Bronchial epithelial cell (primary cell): ENCODE measurements around the gene HOXD11. TPM values are rescaled to one million over a fixed set of nuclear protein-coding genes. Genes with fewer than 3 reads are reported as not detected.

ENCODE experiments used
- DNase-seq: peaks from one replicate; pipeline ENCODE4 v3.0.0-alpha.2; 2010; ENCODE audit warnings: low read depth
- FAIRE-seq: peaks from 2 replicates; lab custom pipeline; 2011; peaks lifted over from hg19 to GRCh38; lab: Jason Lieb, UNC
- H3K27me3 ChIP-seq: 2 replicates; pipeline ENCODE4 v1.5.1; 2011; ENCODE audit warnings: low read length; ENCODE audit not compliant: control insufficient read depth, insufficient read depth
- H3K36me3 ChIP-seq: 2 replicates; pipeline ENCODE4 v1.5.1; 2011; ENCODE audit warnings: low read length; ENCODE audit not compliant: control insufficient read depth, insufficient read depth
- H3K4me3 ChIP-seq: 2 replicates; pipeline ENCODE4 v1.5.1; 2011; ENCODE audit warnings: mild to moderate bottlenecking, low read depth, low read length, control low read depth
- CTCF ChIP-seq: IDR thresholded peaks from 2 replicates; pipeline ENCODE4 v1.5.1; 2011; ENCODE audit warnings: mild to moderate bottlenecking, moderate library complexity, low read length, control low read depth, inconsistent platforms; ENCODE audit not compliant: insufficient read depth, severe bottlenecking
- total RNA-seq: library from RNA; depleted of rRNA; stranded (reverse); fragments of >200 nt; gene quantifications from 2 replicates; pipeline ENCODE4 v1.2.1, GENCODE V29; 2014

HOXD11 gene
- total RNA-seq, 1 donor from 2014 or later = not detected

- FAIRE-seq (no peak), DNase-seq (no peak)
- TF ChIP-seq CTCF = no peak
- no peak overlapping the region for H3K4me3 ChIP-seq
- peaks cover 80% of the 10 kb centered on the region for H3K27me3 ChIP-seq
- H3K36me3 ChIP-seq = no peaks in the 10 kb centered on the region
Observed at GRCh38 chr2:176158855-176159662, 52.0 kb downstream of the HOXD11 start.

Other genes starting within 250 kb of the HOXD11 start
- 16.6 and 20.0 TPM in 2 replicates for gene LNPK, start 105.0 kb upstream of the HOXD11 start, total RNA-seq
- not detected in 2 replicates for gene EVX2, start 23.3 kb upstream of the HOXD11 start, total RNA-seq
- gene HOXD13, start 14.6 kb upstream of the HOXD11 start, total RNA-seq = not detected in 2 replicates
- not detected in 2 replicates for gene HOXD12, start 7.5 kb upstream of the HOXD11 start, total RNA-seq
- gene HOXD10, start 9.5 kb downstream of the HOXD11 start, total RNA-seq = not detected in 2 replicates
- gene HOXD9, start 15.4 kb downstream of the HOXD11 start, total RNA-seq = not detected in 2 replicates
- not detected in 2 replicates for gene HOXD8, start 22.4 kb downstream of the HOXD11 start, total RNA-seq
- not detected in 2 replicates for gene HOXD4, start 44.3 kb downstream of the HOXD11 start, total RNA-seq
- not detected in 2 replicates for gene HOXD3, start 50.0 kb downstream of the HOXD11 start, total RNA-seq
- gene HOXD1, start 81.4 kb downstream of the HOXD11 start, total RNA-seq = not detected in 2 replicates
- 22.0 and 24.5 TPM in 2 replicates for gene MTX2, start 162.2 kb downstream of the HOXD11 start, total RNA-seq